ENCODE measurements around the gene SMIM10L2A. TPM values are rescaled to one million over a fixed set of nuclear protein-coding genes. Genes with fewer than 3 reads are reported as not detected.

The SMIM10L2A gene
- total and polyA plus RNA-seq, 2 of the 4 experiments (the other 2 are of a cell fraction): under 0.01 to 0.10 TPM

DNA sequence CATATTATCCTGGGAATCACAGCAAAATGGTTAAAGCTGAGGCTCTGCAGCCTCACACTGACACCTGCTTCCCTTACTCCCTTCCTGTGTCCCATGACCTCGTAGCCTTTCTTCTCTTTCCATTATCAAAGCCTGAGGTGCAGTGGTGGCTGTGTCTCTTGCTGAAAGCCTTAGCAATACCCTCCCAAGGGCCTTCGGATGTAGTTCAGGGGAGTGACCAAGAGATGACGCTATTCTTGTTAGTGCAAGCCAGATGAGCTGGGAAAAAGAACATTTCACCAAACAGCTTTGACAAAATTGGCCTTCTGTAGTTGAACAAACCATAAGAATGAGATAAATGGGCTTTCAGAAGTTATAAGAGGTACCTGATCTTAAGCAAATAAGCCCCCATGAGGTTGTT, 31.6 kb downstream of the SMIM10L2A start:
- no peak overlapping the region for H2AK9ac ChIP-seq (replicated peaks; ENCODE audit: low read depth, low read length, poor library complexity)
- H2BK5ac ChIP-seq (ENCODE audit: low read depth, low read length, poor library complexity, severe bottlenecking): no peak overlapping the region
- H2BK120ac ChIP-seq (ENCODE audit: low read depth, low read length): no peak overlapping the region
- TF ChIP-seq CEBPB (IDR thresholded peaks at IDR 0.05; ENCODE audit: low read depth, low read length) (no peak), MAFK (IDR thresholded peaks at IDR 0.05; ENCODE audit: low read depth, low read length) (no peak), NFE2L2 (IDR thresholded peaks at IDR 0.05; ENCODE audit: low read depth, low read length) (no peak), SMC3 (IDR thresholded peaks at IDR 0.05; ENCODE audit: low read depth, low read length) (no peak), MXI1 (IDR thresholded peaks at IDR 0.05; ENCODE audit: borderline replicate concordance, low read depth, low read length) (no peak), FOS (IDR thresholded peaks at IDR 0.05; ENCODE audit: low read depth, low read length) (no peak), RCOR1 (IDR thresholded peaks at IDR 0.05; ENCODE audit: insufficient replicate concordance, low read length) (no peak), CHD1 (IDR thresholded peaks at IDR 0.05; ENCODE audit: low read depth, low read length) (no peak), MAZ (IDR thresholded peaks at IDR 0.05; ENCODE audit: borderline replicate concordance, low read depth, low read length) (no peak), BHLHE40 (IDR thresholded peaks at IDR 0.05; ENCODE audit: low read depth, low read length) (no peak), POLR2A (IDR thresholded peaks at IDR 0.05; ENCODE audit: low read depth, low read length) (no peak), RFX5 (IDR thresholded peaks at IDR 0.05; ENCODE audit: low read depth, low read length) (no peak), RAD21 (IDR thresholded peaks at IDR 0.05; ENCODE audit: low read length) (no peak)
- TF ChIP-seq, protein P1, sequence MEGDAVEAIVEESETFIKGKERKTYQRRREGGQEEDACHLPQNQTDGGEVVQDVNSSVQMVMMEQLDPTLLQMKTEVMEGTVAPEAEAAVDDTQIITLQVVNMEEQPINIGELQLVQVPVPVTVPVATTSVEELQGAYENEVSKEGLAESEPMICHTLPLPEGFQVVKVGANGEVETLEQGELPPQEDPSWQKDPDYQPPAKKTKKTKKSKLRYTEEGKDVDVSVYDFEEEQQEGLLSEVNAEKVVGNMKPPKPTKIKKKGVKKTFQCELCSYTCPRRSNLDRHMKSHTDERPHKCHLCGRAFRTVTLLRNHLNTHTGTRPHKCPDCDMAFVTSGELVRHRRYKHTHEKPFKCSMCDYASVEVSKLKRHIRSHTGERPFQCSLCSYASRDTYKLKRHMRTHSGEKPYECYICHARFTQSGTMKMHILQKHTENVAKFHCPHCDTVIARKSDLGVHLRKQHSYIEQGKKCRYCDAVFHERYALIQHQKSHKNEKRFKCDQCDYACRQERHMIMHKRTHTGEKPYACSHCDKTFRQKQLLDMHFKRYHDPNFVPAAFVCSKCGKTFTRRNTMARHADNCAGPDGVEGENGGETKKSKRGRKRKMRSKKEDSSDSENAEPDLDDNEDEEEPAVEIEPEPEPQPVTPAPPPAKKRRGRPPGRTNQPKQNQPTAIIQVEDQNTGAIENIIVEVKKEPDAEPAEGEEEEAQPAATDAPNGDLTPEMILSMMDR (conservative IDR thresholded peaks at IDR 0.05; ENCODE audit: low read depth, low read length): no peak
- TF ChIP-seq, protein P2, sequence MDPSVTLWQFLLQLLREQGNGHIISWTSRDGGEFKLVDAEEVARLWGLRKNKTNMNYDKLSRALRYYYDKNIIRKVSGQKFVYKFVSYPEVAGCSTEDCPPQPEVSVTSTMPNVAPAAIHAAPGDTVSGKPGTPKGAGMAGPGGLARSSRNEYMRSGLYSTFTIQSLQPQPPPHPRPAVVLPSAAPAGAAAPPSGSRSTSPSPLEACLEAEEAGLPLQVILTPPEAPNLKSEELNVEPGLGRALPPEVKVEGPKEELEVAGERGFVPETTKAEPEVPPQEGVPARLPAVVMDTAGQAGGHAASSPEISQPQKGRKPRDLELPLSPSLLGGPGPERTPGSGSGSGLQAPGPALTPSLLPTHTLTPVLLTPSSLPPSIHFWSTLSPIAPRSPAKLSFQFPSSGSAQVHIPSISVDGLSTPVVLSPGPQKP (IDR thresholded peaks at IDR 0.05; ENCODE audit: borderline replicate concordance, low read depth, low read length): no peak
- TF ChIP-seq, protein P3, sequence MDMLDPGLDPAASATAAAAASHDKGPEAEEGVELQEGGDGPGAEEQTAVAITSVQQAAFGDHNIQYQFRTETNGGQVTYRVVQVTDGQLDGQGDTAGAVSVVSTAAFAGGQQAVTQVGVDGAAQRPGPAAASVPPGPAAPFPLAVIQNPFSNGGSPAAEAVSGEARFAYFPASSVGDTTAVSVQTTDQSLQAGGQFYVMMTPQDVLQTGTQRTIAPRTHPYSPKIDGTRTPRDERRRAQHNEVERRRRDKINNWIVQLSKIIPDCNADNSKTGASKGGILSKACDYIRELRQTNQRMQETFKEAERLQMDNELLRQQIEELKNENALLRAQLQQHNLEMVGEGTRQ (IDR thresholded peaks at IDR 0.05; ENCODE audit: low read depth, low read length): no peak
- H4K91ac ChIP-seq (ENCODE audit: insufficient read depth, low read depth, low read length): no peak overlapping the region
- H4K5ac ChIP-seq (ENCODE audit: low read depth, low read length): no peak overlapping the region
- H3K14ac ChIP-seq (replicated peaks; ENCODE audit: low read depth, low read length): no peak overlapping the region
- H3K9me3 ChIP-seq (ENCODE audit: control insufficient read depth, insufficient read depth, low read length): no peaks in the 10 kb centered on the region
- intact Hi-C loops (cut with micrococcal nuclease) (no loop called here), in situ Hi-C loops (cut with MboI; ENCODE audit: low sequenced_read_pairs) (no loop called here), dilution Hi-C loops (cut with HindIII; ENCODE audit: low sequenced_read_pairs, unreplicated experiment) (no loop called here)
- H3K4me3 ChIP-seq (ENCODE audit: insufficient read depth, low read depth, low read length): no peak overlapping the region
- H3K4me2 ChIP-seq (ENCODE audit: low read depth, low read length): no peak overlapping the region
- H3K27me3 ChIP-seq (ENCODE audit: control insufficient read depth, insufficient read depth, low read length): peaks cover 4% of the 10 kb centered on the region; the same call in 1 of the 2 replicates
- H3K9ac ChIP-seq (ENCODE audit: low read depth, low read length): no peak overlapping the region
- ChIA-PET POLR2A (ENCODE audit: unreplicated experiment) (no interaction called here), CTCF (no interaction called here)
- no peak overlapping the region for H2AFZ ChIP-seq (replicated peaks; ENCODE audit: low read length, poor library complexity)
- no peaks in the 10 kb centered on the region for H3K36me3 ChIP-seq (ENCODE audit: control insufficient read depth, insufficient read depth, low read length)
- no peak overlapping the region for H2AK5ac ChIP-seq (ENCODE audit: low read depth, low read length)
- H3K4me1 ChIP-seq (ENCODE audit: control insufficient read depth, insufficient read depth, low read length): no peaks in the 10 kb centered on the region
- H3K4ac ChIP-seq (ENCODE audit: low read depth, low read length): no peak overlapping the region
- H3K18ac ChIP-seq (ENCODE audit: low read depth, low read length): no peak overlapping the region
- no TSS peak for BruUV-seq (replicated peaks)
- no peak overlapping the region for H3K56ac ChIP-seq (ENCODE audit: extremely low read depth, insufficient read depth, low read length)
- no peak for DNase-seq
- H3K27ac ChIP-seq (ENCODE audit: insufficient read depth, low read length): no peak overlapping the region
- H2BK20ac ChIP-seq (ENCODE audit: low read depth, low read length): no peak overlapping the region
- no peaks in the 10 kb centered on the region for H4K20me1 ChIP-seq (ENCODE audit: insufficient read depth, low read length)
- H3K23ac ChIP-seq (ENCODE audit: low read depth, low read length): no peak overlapping the region
- no CpG with 5 or more reads among the region's 3 CpGs for WGBS, 2 experiments (ENCODE audit: extremely low coverage in 2 of 2, insufficient read length in 1 of 2)
- H2BK15ac ChIP-seq (ENCODE audit: low read depth, low read length): no peak overlapping the region
- no peaks in the 10 kb centered on the region for H3K79me1 ChIP-seq (ENCODE audit: low read depth in 1 of 2, low read length in 2 of 2)
- H4K8ac ChIP-seq (ENCODE audit: low read depth in 2 of 2, low read length in 2 of 2): no peak overlapping the region
- H3K9me1 ChIP-seq (ENCODE audit: insufficient read depth, low read length): no peaks in the 10 kb centered on the region
- ATAC-seq (ENCODE audit: low read depth): no peak
